ENCODE results near the gene ACLY.
A peak's percentile ranks its signal among the peaks of the same experiment; 100 is the strongest.
"Not testable (repeated sequence)": the region's sequence is repeated elsewhere in the genome, so short reads cannot be mapped to it uniquely, and the experiment has no call there.

The ACLY gene

GRCh38 chr17:41939693-41940090 is 20.9 kb upstream of the ACLY start:
- no peak for DNase-seq (ENCODE audit: low read depth)

DNA sequence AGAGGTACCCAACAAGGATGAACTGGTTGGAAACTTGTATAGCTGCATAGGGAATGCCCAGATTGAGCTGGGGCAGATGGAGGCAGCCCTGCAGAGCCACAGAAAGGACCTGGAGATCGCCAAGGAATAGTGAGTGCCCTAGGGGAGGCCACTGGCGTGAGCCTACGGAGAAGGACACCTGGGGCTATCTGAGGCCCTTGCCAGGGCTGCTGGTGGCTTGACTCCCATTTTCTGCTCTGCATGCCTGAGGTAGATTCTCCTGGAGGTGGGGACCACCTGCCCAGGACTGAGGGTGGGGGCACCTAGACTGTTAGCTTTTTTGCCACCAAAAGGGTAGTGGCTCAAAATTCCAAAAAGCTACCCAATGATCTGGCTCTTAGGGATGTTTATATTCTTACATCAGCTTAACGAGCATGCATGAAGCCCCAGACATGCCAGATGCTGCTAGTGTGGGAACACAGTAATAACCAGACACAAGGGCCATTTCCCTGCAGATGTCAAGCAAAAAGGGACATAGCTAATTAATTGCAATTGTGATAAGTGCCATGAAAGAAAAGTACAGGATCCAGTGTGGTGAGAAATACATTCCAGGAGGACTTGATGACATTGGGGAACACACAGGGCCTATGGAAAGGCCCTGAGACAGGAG is 20.4 kb upstream of the ACLY start:
- no peak for DNase-seq (ENCODE audit: low read depth)

DNA sequence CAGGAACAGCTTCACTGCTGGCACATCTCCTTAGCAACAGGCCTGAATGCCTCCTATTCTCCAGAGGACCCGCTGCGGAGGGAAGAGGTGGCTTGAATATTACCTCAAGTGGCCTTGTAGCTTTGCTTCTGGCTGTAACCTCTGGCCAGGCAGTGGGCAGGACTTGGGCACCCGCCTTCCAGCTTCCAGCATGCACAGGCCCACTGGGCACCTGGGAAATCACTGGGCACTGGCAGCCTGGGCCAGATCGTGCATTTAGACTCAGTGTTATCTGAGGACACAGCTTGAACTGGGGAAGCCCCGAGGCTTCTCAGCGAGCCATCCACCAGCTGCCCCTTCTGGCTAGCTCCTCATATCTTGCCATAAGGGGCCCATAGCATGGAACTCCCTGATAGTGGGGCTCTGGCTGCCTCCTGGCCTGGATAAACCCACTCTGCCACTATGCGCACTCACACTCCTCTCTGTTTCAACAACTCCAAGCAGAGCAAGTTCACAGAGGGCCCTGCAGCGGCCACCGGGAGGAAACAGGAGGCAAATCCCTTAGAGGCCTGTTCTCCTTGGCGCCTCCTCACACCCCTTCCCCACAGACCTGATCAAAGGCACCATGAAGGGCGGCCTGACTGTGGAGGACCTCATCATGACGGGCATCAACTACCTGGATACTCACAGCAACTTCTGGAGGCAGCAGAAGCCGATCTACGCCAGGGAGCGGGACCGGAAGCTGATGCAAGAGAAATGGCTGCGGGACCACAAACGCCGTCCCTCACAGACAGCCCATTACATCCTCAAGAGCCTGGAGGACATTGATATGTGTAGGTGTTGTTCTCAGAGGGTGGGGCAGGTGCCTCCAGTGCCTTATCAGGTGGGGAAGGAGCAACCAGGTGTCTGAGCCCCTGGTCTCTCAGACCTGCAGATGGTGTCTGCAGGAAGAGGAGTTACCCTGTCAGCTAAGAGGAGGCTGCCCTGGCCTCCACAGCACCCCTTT is 19.5 kb upstream of the ACLY start:
- peak; percentile 74 for DNase-seq (ENCODE audit: low read depth)

DNA sequence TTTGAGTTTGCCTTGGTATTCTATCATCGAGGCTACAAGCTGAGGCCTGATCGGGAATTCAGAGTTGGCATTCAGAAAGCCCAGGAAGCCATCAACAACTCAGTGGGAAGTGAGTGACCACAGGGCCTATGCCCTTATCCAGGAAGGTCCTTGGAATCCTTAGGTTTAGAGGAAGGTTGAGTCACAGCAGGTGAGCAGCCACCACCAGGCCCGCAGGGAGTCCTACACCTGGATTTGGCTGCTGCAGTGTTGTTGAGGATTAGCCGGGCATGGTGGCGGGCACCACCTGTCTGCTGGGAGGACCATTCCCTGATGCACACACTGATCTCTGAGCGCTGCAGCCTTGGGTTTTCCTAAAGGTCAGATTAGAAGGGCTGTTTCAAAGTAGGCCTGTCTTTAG is 16.9 kb upstream of the ACLY start:
- no peak for DNase-seq (ENCODE audit: low read depth)

DNA sequence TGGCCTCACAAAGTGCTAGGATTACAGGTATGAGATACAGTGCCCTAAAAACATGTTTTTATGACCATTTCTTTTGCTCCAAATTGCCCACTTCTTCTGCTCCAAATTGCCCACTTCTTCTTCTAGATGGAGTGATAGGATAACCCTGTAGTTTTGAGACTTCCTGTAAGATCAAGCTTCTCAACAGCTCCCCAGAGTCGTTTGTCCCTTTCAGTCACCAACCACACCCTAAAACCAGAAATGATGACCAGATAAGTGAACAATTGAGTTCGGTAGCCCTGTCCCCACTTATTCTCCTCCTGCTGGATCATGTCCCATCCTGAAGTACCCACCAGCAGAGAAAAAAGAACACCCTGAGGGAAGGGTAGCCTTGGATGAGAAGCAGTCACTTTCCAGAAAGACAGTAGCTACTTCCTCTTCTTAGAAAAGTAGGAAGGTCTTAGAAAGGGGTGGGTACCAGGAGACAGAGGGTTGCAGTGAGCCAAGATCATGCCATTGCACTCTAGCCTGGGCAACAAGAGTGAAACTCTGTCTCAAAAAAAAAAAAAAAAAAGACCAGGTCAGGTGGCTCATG is 14.2 kb upstream of the ACLY start:
- DNase-seq (ENCODE audit: low read depth): peak; percentile 62

DNA sequence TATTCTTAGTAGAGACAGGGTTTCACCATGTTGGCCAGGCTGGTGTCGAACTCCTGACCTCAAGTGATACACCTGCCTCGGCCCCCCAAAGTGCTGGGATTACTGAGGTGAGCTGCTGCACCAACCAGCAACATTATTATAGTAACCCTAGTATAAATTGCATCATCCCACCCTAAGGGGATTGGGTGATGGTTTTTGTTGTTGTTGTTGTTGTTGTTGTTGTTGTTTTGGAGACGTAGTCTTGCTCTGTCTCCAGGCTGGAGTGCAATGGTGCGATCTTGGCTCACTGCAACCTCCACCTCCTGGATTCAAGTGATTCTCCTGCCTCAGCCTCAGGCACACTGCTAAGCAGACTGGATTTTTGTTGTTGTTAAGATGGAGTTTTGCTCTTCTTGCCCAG is 13.0 kb upstream of the ACLY start:
- not testable (repeated sequence) for DNase-seq (ENCODE audit: low read depth)

DNA sequence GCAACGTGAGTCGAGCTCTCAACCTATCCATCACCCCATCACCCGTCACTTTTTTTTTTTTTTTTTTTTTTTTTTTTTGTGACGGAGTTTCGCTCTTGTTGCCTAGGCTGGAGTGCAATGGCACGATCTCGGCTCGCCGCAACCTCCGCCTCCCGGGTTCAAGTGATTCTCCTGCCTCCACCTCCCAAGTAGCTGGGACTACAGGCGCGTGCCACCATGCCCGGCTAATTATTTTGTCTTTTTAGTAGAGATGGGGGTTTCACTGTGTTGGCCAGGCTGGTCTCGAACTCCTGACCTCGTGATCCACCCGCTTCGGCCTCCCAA is 12.0 kb upstream of the ACLY start:
- DNase-seq (ENCODE audit: low read depth): not testable (repeated sequence)

DNA sequence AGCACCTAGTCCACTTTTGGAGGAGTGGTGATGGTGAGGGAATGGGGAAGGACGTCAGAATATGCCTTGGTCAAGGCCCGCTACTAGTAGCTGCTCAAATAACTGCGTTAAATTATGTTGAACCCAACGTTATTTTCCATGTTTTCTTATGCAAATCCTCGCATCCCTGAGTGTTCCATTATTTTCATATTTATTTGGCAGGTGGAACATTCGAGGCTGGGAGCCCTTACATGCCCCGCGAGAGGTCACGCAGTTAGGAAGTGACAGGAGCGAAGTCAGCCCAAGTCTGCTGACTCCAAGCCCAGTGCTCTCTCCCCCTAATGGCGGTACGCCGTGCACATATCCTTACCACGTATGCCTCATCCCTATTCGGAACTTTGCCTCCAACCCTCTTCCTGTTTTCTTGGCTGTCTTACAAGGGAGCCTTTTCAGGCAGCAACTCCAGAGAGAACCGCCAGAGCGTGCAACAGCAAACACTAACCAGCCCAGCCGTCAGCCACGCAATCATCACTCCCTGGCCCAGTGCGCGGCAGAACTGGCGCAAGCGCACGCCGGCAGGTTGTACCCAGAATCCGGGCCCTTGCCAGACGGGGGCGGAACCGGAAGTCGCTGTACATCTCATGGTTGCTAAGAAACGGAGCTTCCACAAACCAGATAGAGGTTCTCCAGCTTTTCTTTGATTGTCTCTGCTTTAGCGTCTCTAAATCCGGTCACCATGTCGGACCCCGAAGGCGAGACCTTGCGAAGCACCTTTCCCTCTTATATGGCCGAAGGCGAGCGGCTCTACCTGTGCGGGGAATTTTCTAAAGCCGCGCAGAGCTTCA is 11.5 kb upstream of the ACLY start, which contains the start of gene ODAD4:
Gene ODAD4, plus strand, starts transcription at position 609 of the 824 bp plus-strand sequence. Its CDS starts 107 bp downstream, at position 716.
- peak; percentile 87 for DNase-seq (ENCODE audit: low read depth)

DNA sequence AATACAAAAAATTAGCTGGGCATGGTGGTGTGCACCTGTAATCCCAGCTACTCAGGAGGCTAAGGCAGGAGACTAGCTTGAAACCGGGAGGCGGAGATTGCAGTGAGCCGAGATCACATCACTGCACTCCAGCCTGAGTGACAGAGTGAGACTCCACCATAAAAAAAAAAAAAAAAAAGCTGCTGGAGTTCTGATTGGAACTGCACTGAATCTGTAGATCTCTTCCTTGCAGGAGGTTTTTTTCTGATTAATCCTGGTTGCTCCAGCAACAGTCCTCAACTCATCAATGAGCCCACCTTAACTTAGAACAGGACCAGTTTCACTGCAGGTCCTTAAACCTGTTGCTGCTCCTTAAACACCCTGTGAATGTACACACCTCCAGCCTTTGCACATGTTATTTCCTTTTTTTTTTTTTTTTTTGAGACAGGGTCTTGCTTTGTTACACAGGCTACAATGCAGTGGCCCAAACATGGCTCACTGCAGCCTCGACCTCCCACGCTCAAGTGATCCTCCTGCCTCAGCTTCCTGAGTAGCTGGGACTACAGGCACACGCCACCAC is 10.0 kb upstream of the ACLY start:
- DNase-seq (ENCODE audit: low read depth): no peak

DNA sequence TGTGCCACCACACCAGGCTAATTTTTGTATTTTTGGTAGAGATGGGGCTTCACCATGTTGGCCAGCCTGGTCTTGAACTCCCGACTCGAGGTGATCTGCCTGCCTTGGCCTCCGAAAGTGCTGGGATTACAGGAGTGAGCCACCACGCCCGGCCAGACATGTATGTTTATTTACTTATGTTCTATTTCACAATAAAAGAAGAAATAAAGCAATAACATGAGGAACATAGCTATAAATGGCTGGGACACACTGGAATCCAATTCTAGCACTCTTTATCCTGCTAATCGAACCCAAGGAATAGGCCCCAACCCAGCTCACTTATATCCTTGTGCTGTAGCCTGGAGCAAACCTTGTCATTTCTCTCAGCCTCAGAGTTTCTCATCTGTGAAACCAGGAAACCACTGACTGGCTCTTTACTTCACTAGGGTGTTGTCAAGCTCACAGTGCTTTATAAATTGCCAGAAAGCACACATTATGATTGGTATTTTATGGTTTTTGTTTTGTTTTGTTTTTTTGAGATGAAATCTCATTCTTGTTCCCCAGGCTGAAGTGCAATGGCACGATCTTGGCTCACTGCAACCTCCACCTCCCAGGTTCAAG is 7.3 kb upstream of the ACLY start:
- DNase-seq (ENCODE audit: low read depth): no peak

GRCh38 chr17:41920580-41920955 is 1.8 kb upstream of the ACLY start:
- no peak for DNase-seq (ENCODE audit: low read depth)

- DNase-seq (ENCODE audit: low read depth): no peak
These were observed 1.3 kb upstream of the ACLY start for GRCh38 chr17:41919840-41920579.

DNA sequence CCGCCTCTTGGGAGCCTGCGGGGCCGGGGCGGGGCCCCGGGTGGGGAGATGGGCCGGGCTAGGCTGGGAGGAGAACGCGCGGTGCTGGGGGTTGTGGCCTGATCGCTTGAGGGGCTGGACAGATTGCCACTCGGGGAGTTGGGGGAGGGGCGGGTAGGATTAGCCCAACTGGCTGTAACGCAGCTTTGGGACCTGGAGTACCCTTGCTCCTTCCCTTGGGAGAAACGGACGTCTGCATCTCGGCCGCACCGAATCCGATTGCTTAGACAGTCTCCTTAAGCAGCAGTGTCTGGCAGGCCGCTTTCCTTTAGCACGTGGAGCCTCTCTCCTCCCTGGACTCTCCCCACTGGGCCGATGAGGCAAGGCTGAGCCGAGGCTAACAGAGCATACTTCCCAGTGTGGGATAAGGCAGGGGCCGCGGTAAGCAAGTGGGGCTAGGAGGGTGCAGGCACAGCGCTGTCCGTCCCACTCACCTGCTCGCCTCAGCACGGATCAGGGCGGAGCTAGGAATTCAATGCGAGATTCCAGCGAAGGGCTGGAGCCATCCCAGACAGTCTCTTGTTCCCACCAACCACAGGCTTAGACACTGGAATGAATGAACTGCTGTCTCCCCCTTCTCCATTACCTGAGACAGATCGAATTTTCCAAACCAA is 540 bp upstream of the ACLY start:
- no peak for DNase-seq (ENCODE audit: low read depth)

DNA sequence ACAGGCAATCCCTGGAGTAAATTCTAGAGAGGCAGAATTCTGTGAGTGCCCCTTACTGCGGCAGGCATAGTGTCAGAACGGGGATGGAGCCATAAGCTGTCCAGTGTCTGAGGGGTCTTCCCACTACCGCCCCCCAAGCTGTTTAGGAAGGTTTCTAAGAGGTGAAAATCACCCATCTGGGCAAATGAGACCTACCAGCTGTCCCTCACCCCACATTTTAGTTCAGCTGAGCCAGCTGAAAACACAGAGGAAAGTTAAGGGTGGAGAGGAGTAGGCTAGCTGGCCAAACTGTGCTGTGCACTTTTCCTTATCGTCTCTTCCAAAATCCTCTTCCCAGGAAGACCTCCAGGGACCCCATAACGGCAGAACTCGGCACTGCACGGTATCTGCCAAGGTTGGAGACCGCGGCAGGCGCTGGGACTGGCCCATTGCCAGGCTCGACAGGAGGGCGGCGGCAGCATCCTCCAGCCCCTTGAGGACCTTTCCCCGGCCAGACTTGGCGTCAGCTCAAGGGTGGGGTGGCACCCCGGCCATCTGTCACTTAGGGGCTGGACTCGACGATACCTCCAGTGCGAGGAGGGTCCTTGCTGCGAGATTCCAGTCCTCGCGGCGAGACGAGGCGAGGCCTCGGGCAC is 955 bp downstream of the ACLY start:
- DNase-seq (ENCODE audit: low read depth): no peak

DNA sequence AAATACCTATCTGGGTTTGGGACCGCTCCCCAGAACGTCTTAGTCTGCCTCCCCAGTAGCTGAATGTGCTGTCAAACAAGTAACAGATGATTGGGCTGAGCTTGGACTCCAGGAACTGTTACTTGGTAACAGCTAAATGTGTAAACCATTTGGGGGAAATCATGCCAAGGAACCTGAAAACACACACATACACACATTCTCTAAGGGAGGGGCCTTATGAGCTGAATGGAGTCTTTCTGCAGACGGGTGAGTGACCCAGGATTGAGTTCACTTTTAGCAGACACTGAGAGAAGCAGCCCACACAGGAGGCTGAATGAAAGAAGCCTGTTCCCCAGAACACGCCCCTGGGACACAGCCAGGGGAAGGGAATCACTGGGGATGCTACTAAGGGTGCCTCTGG is 1.6 kb downstream of the ACLY start:
- DNase-seq (ENCODE audit: low read depth): no peak

DNA sequence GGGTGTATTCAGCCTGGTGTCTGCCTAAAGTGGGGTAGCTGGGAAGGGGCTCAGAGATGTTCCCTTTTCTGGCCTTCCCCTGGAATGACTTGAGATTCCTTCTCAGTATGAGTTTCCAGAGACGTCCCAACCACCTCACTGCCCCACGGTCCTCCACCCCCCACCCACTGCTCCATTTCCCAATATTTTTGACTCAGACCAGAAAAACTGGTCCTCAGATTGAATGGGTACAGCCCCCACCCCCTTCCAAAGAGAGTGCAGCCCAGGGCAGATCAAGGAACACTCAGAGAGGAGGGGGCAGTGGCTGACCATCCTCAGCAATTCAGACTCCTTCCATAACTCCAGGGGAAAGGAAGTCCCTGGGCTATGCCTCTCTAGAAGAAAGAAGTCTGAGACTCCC is 3.2 kb downstream of the ACLY start:
- no peak for DNase-seq (ENCODE audit: low read depth)

GRCh38 chr17:41915020-41915419 is 3.7 kb downstream of the ACLY start:
- DNase-seq (ENCODE audit: low read depth): no peak

- DNase-seq (ENCODE audit: low read depth): no peak
These were observed 4.4 kb downstream of the ACLY start for GRCh38 chr17:41914358-41914766.

GRCh38 chr17:41913798-41914197 is 5.0 kb downstream of the ACLY start:
- no peak for DNase-seq (ENCODE audit: low read depth)

DNA sequence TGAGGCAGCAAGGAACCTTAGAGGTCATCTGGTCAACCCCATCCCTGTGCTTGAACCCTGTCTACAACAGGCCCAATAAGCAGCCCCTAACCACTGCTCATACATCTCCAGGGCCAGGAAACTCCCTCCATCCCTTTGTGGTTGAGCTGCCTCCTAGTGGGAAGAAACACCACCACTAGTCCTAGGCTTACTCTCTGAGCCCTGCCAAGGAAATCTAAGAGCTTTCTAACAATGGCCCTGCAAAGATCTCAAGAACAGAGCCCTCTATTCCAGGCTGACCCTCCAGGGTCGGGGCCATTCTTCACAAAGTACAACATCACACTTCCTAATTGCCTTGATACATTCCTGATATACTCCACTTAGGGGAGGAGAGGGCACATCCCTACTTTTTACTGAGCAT is 5.8 kb downstream of the ACLY start:
- DNase-seq (ENCODE audit: low read depth): no peak
